ENCODE results near the gene CMTM2. TPM values are rescaled to one million over a fixed set of nuclear protein-coding genes. Genes with fewer than 3 reads are reported as not detected.
"Not testable (repeated sequence)": the region's sequence is repeated elsewhere in the genome, so short reads cannot be mapped to it uniquely, and the experiment has no call there.

The CMTM2 gene
- total RNA-seq, 2 donors from 2014 or later = 0.38 TPM; not detected in 1

- intact Hi-C loops (cut with DNase I) = no loop called here
- no peak for DNase-seq (ENCODE audit: low spot score)
Measured at GRCh38 chr16:66551788-66552285, 27.4 kb upstream of the CMTM2 start.

- intact Hi-C loops (cut with DNase I) = no loop called here
- peak; percentile 97 for DNase-seq (ENCODE audit: low spot score)
Measured at GRCh38 chr16:66552286-66553177, 26.7 kb upstream of the CMTM2 start, which contains the start of gene CKLF. Gene CKLF (plus strand): TSS chr16:66552576. CDS start chr16:66552716, 140 bp downstream.

- DNase-seq (ENCODE audit: low spot score) = no peak
- intact Hi-C loops (cut with DNase I) = no loop called here
Measured at GRCh38 chr16:66553223-66553622, 26.0 kb upstream of the CMTM2 start.

GRCh38 chr16:66554021-66554420 lies 25.2 kb upstream of the CMTM2 start:
- no peak for DNase-seq (ENCODE audit: low spot score)
- intact Hi-C loops (cut with DNase I) = no loop called here

- intact Hi-C loops (cut with DNase I) = no loop called here
- DNase-seq (ENCODE audit: low spot score) = no peak
Measured at GRCh38 chr16:66554495-66554894, 24.8 kb upstream of the CMTM2 start.

GRCh38 chr16:66560107-66560506 lies 19.2 kb upstream of the CMTM2 start:
- no peak for DNase-seq (ENCODE audit: low spot score)
- intact Hi-C loops (cut with DNase I) = no loop called here

GRCh38 chr16:66561381-66562080 lies 17.7 kb upstream of the CMTM2 start:
- intact Hi-C loops (cut with DNase I) = no loop called here
- no peak for DNase-seq (ENCODE audit: low spot score)

- no peak for DNase-seq (ENCODE audit: low spot score)
- intact Hi-C loops (cut with DNase I) = no loop called here
Measured at GRCh38 chr16:66562409-66562808, 16.9 kb upstream of the CMTM2 start.

- DNase-seq (ENCODE audit: low spot score) = no peak
- intact Hi-C loops (cut with DNase I) = no loop called here
Measured at GRCh38 chr16:66562986-66563385, 16.3 kb upstream of the CMTM2 start.

- intact Hi-C loops (cut with DNase I) = no loop called here
- DNase-seq (ENCODE audit: low spot score) = no peak
Measured at GRCh38 chr16:66563574-66564334, 15.5 kb upstream of the CMTM2 start.

GRCh38 chr16:66566051-66566901 lies 13.0 kb upstream of the CMTM2 start, which contains the start of gene CMTM1:
Gene CMTM1 (plus strand): TSS chr16:66566439. CDS start chr16:66566514, 75 bp downstream.
- intact Hi-C loops (cut with DNase I) = no loop called here
- no peak for DNase-seq (ENCODE audit: low spot score)

GRCh38 chr16:66567270-66567669 lies 12.0 kb upstream of the CMTM2 start:
- DNase-seq (ENCODE audit: low spot score); intact Hi-C loops (cut with DNase I): not testable (repeated sequence)

GRCh38 chr16:66568355-66568754 lies 10.9 kb upstream of the CMTM2 start:
- DNase-seq (ENCODE audit: low spot score) = no peak

GRCh38 chr16:66569131-66569530 lies 10.1 kb upstream of the CMTM2 start:
- DNase-seq (ENCODE audit: low spot score) = no peak
- intact Hi-C loops (cut with DNase I) = no loop called here

More at GRCh38 chr16:66568355-66568754, 10.9 kb upstream of the CMTM2 start:
- intact Hi-C loops (cut with DNase I) = no loop called here

GRCh38 chr16:66569827-66570405 lies 9.3 kb upstream of the CMTM2 start:
- no peak for DNase-seq (ENCODE audit: low spot score)
- intact Hi-C loops (cut with DNase I) = no loop called here

GRCh38 chr16:66572356-66572755 lies 6.9 kb upstream of the CMTM2 start:
- intact Hi-C loops (cut with DNase I) = no loop called here
- DNase-seq (ENCODE audit: low spot score) = no peak

GRCh38 chr16:66574081-66574480 lies 5.2 kb upstream of the CMTM2 start:
- DNase-seq (ENCODE audit: low spot score) = no peak
- intact Hi-C loops (cut with DNase I) = no loop called here

GRCh38 chr16:66574531-66574930 lies 4.7 kb upstream of the CMTM2 start:
- intact Hi-C loops (cut with DNase I) = no loop called here
- DNase-seq (ENCODE audit: low spot score) = no peak
